Activated CD4-positive, alpha-beta T cell treated with anti-CD3 and anti-CD28 coated beads, Interleukin-2, amount 50 U/mL, for 1 hour (primary cell): ENCODE measurements around the gene FAM216B.

Source experiments
- DNase-seq: peaks from one replicate; pipeline ENCODE4 v3.0.0-alpha.2; 2020

FAM216B gene

GRCh38 chr13:42836930-42837690, 55.7 kb downstream of the FAM216B start:
- no peak for DNase-seq
